KOPT-K1 (cell line): ENCODE measurements around the gene GINM1.
A peak's percentile ranks its signal among the peaks of the same experiment; 100 is the strongest.

Experiments used
- H3K27ac ChIP-seq: fragments of 200-600 bp; sonication (generic); 2 replicates; pipeline ENCODE4 v1.5.1; 2016; ENCODE audit warnings: antibody characterized with exemption, mild to moderate bottlenecking, low read depth, low read length; ENCODE audit not compliant: poor library complexity, severe bottlenecking
- H3K36me3 ChIP-seq: fragments of 200-600 bp; sonication (generic); 2 replicates; pipeline ENCODE4 v1.5.1; 2017; ENCODE audit warnings: antibody characterized with exemption, mild to moderate bottlenecking, low read length, moderate library complexity; ENCODE audit not compliant: insufficient read depth
- H3K9me3 ChIP-seq: fragments of 200-600 bp; sonication (generic); 2 replicates; pipeline ENCODE4 v1.5.1; 2017; ENCODE audit warnings: antibody characterized with exemption, low read length, mild to moderate bottlenecking; ENCODE audit not compliant: insufficient read depth, poor library complexity, severe bottlenecking

Gene GINM1

DNA sequence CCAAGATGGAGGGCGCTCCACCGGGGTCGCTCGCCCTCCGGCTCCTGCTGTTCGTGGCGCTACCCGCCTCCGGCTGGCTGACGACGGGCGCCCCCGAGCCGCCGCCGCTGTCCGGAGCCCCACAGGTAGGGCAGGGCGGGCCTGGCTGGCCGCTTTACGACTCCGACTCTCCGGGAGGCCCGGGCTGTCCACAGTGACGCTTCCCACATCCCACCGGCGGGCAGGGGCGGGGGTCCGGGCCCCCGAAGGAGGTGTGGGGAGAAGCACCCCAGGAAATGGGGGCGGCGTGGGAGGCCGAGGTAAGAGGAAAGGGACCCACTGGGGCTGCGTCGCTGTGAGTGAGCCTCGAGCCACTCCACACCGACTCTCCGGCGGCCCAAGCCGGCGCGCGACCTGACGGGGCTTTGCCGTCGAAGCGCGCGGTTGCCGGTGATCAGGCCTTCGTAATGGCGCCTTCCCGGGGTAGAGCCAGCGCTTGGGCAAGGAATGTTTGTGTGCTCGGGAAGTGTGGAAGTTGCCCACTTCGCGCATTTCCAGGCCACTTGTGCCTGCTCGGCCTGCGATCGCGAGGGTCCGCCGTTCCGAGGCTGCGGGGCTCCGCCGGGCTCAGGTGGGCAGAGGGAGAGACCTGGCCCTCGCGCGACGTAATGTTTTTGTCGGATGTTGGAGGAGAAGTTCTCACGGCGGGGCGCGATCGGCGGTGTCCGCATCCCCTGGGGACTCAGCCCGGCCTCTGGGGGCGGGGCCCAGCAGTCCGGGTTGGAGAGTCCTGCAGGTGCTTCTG lies 427 bp downstream of the GINM1 start:
- Histone ChIP-seq H3K27ac (peak overlapping the region; percentile 76), H3K9me3 (no peaks in the 10 kb centered on the region)

DNA sequence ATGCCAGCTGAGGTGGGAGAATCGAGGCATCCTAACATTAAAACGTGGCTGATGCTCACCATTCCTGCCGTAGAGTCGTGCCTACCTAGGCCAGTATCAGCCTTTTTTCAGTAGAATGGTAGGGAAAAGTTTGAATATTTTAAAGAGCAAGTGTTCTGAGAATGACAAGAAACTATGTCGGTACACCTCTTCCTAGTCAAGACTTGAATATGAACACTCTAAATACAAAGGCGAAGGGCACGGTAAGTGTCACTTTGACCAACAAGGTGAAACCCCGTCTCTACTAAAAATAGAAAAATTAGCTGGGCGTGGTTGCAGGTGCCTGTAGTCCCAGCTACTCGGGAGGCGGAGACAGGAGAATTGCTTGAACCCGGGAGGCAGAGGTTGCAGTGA lies 1.0 kb downstream of the GINM1 start:
- peak overlapping the region; percentile 76 for H3K27ac ChIP-seq
- H3K36me3 ChIP-seq = 0 out of 2 replicates have a peak, but pooled peaks cover 1% of the 10 kb centered on the region
- no peaks in the 10 kb centered on the region for H3K9me3 ChIP-seq

More for the DNA sequence above, 427 bp downstream of the GINM1 start:
- no peaks in the 10 kb centered on the region for H3K36me3 ChIP-seq

DNA sequence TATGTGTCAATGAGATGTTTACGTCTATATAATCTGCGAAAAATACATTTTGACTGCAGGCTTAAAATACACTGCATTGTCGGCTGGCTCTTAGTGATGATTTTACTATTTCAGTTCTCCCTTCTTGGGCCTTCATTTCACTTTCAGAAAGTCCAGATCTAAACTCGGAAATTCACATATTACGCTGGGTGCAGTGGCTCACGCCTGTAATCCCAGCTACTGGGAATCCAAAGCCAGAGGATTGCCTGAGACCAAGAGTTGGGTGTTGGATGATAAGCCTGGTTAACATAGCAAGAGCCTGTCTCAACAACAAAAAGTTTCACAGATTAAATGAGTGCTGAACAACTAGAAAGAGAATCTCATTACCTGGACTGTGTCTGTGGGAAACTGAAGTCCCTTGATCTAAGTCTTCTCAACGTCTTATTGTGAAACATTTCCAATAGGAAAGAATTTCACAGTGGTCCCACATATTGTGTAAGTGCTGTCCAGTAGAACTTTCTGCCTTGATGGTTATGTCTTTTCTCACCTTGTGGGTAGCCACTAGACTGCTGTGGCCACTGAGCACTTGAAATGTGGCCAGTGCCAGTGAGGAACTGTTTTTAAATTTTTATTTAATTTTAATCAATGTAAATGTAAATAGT lies 1.9 kb downstream of the GINM1 start:
- peaks cover 10% of the 10 kb centered on the region; the same call in 1 of the 2 replicates for H3K36me3 ChIP-seq
- H3K9me3 ChIP-seq = no peaks in the 10 kb centered on the region
- H3K27ac ChIP-seq = no peak overlapping the region

DNA sequence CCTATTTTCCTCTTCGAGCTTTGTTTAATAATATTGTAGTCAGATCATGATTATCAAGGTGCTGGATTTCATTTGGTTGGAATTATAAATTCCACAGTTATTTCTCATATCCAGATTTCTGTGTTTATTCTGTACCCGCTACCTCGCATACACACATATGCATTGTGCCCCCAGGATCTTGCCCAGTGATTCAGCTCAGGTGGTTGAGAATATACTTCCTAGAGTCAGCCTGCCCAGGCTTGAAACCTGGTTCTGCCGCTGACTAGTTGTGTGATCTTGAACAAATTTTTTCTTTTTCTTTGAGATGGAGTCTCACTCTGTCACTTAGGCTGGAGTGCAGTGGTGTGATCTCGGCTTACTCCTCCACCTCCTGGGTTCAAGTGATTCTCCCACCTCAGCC lies 14.7 kb downstream of the GINM1 start:
- Histone ChIP-seq H3K9me3 (no peaks in the 10 kb centered on the region), H3K36me3 (peaks cover 70% of the 10 kb centered on the region), H3K27ac (no peak overlapping the region)

DNA sequence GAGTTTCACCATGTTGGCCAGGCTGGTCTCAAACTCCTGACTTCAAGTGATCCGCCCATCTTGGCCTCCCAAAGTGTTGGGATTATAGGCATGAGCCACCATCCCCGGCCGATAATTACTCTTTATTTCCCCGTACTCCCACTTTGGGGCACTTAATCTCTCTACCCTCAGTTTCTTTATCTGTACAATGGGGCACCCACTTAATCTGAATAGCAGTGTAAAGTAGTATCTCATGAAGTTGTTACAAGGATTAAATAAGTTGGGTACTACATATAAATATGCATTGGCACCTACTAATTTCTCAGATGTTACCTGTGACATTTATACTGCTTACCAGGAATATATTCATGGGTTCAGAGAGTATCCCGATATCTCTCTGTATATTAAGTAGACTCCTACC lies 15.2 kb downstream of the GINM1 start:
- no peak overlapping the region for H3K27ac ChIP-seq
- H3K9me3 ChIP-seq = no peaks in the 10 kb centered on the region
- peaks cover 70% of the 10 kb centered on the region for H3K36me3 ChIP-seq

DNA sequence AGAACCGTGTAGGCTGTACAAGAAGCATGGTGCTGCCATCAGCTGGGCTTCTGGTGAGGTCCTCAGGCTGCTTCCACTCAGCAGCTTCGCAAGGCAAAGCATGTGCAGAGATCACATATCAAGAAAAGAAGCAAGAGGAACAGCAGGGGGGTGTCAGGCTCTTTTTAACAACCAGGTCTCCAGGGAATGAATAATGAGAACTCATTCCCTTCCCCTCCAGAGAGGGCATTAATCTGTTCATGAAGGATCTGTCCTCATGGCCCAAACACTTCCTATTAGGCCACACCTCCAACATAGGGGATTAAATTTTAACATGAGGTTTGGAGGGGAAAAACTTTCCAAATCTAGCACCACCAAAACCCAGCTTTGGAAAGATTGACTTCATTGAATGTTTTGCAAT lies 20.0 kb downstream of the GINM1 start:
- Histone ChIP-seq H3K36me3 (peaks cover 80% of the 10 kb centered on the region), H3K9me3 (no peaks in the 10 kb centered on the region), H3K27ac (no peak overlapping the region)

DNA sequence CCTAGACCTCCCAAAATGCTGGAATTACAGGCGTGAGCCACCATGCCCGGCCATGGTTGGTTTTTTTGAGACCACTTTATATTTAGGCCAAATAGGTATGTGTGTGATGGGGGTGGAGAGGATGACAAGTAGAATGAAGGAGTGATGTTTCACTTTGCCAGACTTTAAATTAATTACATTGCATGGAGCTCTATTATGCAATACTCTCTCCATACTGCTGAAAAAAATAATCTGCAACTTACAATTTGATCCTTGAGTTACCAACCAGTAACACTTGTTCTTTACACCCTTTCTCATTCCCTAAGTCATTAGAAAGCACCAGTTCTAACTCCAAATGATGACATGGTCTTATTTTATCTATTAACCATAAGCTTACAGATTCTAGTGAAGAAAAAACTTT lies 26.8 kb downstream of the GINM1 start:
- H3K36me3 ChIP-seq = peaks cover 90% of the 10 kb centered on the region
- H3K27ac ChIP-seq = no peak overlapping the region
- H3K9me3 ChIP-seq = no peaks in the 10 kb centered on the region

DNA sequence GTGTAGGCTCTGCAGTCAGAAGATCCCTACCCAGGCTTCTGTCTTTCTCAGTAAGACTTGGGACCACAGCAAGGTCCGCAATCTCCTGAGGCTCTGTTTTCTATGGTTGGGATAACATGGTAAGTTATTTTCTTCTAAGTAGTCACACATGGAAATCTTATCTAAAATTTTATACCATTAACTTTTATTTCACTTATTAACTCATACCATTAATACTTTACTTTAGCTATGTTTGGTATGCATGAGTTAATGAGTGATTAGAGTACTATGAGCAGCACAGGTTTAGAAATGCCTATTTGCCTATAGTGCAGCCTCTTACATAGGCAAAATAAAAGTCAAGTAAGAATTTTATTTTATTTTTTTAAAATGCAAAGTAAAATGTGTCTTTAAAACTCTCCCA lies 27.2 kb downstream of the GINM1 start:
- Histone ChIP-seq H3K27ac (no peak overlapping the region), H3K36me3 (peaks cover 90% of the 10 kb centered on the region), H3K9me3 (no peaks in the 10 kb centered on the region)

DNA sequence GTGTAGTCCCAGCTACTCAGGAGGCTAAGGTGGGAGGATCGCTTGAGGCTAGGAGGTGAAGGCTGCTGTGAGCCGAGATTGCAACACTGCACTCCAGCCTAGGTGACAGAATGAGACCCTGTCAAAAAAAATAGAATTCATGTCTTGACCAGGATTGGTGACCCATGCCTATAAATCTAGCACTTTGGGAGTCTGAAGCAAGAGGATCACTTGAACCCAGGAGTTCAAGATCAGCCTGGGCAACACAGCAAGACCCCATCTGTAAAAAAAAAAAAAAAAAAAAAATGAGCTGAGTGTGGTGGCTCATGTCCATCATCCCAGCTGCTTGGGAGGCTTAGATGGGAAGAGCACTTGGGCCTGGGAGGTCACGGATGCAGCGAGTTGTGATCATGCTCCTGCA lies 34.3 kb downstream of the GINM1 start:
- Histone ChIP-seq H3K27ac (no peak overlapping the region), H3K9me3 (no peaks in the 10 kb centered on the region), H3K36me3 (peaks cover 86% of the 10 kb centered on the region)

DNA sequence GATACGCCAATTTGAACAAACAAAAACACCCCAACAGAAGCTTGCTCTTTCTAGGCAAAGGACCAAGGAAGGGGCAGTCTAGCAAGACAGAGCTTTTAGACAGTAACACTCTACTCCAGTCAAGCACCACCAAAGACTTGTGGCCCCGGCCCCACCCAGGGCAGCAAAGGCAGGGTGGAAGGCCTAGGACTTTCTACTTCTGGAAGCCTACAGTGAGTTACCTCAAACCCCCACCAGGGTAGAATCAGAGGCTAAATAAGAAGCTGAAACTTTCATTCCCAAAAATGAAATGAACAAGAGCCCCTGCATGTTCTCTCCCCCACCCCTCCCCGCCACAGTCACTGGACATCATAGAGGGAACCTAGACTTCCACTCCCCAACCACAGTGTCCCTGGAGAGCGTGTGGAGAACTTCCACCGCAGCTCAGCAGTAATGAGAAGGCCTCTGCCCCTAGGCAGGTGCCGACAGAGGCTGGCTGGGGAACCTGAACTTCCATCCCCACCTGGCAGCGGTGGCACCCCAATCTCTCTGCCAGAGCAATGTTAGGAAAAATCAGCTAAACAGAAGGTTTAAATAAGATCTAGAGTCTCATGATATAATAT lies 42.3 kb downstream of the GINM1 start:
- Histone ChIP-seq H3K36me3 (peaks cover 41% of the 10 kb centered on the region), H3K9me3 (peaks cover 6% of the 10 kb centered on the region), H3K27ac (no peak overlapping the region)

DNA sequence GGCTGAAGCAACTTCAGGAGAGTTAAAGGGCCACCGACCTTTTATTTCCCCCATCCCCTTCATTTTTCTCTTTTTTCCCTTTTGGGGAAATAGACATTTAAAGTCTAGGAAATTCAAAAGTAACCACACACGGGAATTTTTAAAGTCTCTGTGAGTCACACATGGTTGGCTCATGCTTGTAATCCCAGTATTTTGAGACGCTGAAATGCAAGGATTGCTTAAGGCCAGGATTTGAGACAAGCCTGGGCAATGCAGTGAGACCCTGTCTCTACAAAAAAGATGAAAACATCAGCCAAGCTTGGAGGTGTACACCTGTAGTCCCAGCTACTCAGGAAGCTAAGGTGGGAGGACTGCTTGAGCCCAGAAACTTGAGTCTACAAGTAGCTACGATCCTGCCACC lies 48.2 kb downstream of the GINM1 start:
- H3K36me3 ChIP-seq = peaks cover 57% of the 10 kb centered on the region
- no peak overlapping the region for H3K27ac ChIP-seq
- H3K9me3 ChIP-seq = peaks cover 16% of the 10 kb centered on the region

DNA sequence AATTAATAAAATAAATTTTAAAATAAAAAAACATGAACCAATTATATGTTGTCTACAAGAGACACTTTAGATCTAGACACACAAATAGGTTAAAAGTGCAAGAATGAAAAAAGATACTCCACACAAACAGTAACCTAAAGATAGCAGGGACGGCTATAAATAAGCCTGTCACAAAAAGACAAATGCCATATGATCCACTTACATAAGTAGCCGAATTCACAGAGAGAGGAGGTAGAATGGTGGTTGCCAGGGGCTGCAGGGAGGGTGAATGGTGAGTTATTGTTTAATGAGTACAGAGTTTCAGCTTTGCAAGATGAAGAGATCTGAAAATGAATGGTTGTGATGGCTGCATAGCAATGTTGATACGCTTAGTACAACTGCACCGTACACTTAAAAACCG lies 49.6 kb downstream of the GINM1 start:
- H3K36me3 ChIP-seq = peaks cover 65% of the 10 kb centered on the region
- H3K27ac ChIP-seq = no peak overlapping the region
- H3K9me3 ChIP-seq = peaks cover 16% of the 10 kb centered on the region

DNA sequence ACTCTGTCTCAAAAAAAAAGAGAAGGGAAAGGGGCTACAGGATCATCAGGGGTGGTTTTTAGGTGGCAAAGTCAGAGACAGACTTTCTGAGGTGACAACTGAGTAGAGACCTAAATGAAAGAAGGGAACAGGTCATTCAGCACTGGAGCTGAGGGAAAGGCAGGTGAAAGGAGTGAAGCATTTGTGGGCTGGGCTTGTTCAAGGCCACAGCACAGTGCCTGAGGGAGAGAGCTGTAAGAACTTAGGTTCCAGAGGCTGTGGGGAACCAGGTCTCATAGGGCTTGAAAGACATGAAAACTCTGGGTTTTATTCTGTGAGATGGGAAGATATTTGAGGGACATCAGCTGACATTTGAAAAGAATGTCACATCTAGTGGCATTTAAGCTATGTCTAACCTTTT lies 61.5 kb downstream of the GINM1 start:
- peaks cover 60% of the 10 kb centered on the region for H3K36me3 ChIP-seq
- H3K27ac ChIP-seq = no peak overlapping the region
- H3K9me3 ChIP-seq = no peaks in the 10 kb centered on the region

DNA sequence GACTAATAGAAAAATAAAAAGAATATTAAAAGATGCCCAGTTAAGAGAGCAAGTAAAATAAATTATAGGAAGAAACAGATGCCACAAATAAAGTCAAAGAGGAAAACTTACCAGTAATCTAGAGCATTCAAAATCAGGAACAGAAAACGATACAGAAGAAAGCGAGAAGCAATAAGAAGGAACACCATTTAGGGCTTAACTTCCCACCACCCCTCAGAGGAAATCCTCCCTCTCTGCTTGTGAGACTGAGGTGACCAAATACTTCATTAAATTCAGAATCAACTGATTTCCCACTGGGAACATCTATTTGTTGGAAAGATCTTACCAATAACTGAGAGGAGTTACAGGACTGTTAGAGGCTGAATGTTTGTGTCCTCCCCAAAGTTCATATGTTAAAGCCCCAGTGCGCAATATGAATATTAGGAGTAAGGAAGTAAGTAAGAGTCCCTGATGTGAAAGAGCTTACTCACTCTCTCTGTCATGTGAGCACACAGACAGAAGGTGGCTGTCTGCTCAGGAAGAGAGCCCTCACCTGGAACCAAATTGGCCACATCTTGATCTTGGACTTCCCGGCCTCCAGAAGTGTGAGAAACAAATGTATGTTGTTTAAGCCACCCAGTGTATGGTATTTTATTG lies 62.8 kb downstream of the GINM1 start:
- Histone ChIP-seq H3K27ac (no peak overlapping the region), H3K9me3 (no peaks in the 10 kb centered on the region), H3K36me3 (peaks cover 53% of the 10 kb centered on the region)

DNA sequence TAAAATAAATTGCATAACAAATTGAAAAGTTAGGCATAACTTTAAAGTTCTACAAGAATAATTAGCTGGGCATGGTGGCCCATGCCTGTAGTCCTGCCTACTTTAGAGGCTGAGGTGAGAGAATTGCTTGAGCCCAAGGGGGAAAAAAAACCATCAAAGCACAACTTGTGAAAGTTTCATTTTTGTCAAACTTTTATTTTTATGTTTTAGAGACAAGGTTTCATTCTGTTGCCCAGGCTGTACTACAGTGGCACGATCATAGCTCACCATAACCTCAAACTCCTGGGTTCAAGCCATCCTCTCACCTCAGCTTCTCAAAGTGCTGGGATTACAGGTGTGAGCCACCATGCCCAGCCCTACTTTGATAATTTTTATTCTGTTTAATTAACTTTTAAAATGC lies 68.1 kb downstream of the GINM1 start:
- Histone ChIP-seq H3K27ac (no peak overlapping the region), H3K36me3 (peaks cover 41% of the 10 kb centered on the region), H3K9me3 (no peaks in the 10 kb centered on the region)
